Brain microvascular endothelial cell (primary cell): Measurements from ENCODE around the gene CCDC158.

Experiments used
- DNase-seq: peaks from one replicate; pipeline ENCODE4 v3.0.0-alpha.2; 2020
- H3K27ac ChIP-seq: fragments of 250-450 bp; sonication (Bioruptor Pico); 2 replicates; pipeline ENCODE4 v1.5.1; 2020; ENCODE audit warnings: mild to moderate bottlenecking, moderate library complexity
- H3K27me3 ChIP-seq: fragments of 250-450 bp; sonication (Bioruptor Pico); replicated peaks from 2 replicates; pipeline ENCODE4 v1.5.1; 2020; ENCODE audit warnings: mild to moderate bottlenecking
- H3K36me3 ChIP-seq: fragments of 250-450 bp; sonication (Bioruptor Pico); replicated peaks from 2 replicates; pipeline ENCODE4 v1.5.1; 2020; ENCODE audit warnings: mild to moderate bottlenecking
- H3K4me3 ChIP-seq: 2 replicates; pipeline ENCODE4 v1.5.1; 2011; ENCODE audit warnings: low read depth, mild to moderate bottlenecking, control low read depth, low read length, moderate library complexity
- CTCF ChIP-seq: IDR thresholded peaks from 2 replicates; pipeline ENCODE4 v1.5.1; 2011; ENCODE audit warnings: low read depth, mild to moderate bottlenecking, moderate library complexity, low read length, control low read depth, inconsistent platforms; ENCODE audit errors: missing control alignments
- in situ Hi-C: cut with HindIII; loops from 2 replicates; pipeline ENCODE4 v1.10.0; 2017; ENCODE audit warnings: low sequenced_read_pairs, low pct_ligation_motif_present

Gene CCDC158

GRCh38 chr4:76342803-76343202 lies 78.1 kb downstream of the CCDC158 start:
- Histone ChIP-seq H3K27me3 (no peaks in the 10 kb centered on the region), H3K36me3 (no peaks in the 10 kb centered on the region), H3K27ac (no peak overlapping the region), H3K4me3 (no peak overlapping the region)
- in situ Hi-C loops, result no loop called here
- TF ChIP-seq CTCF, result no peak
- no peak for DNase-seq

GRCh38 chr4:76342191-76342590 lies 78.8 kb downstream of the CCDC158 start:
- H3K36me3 ChIP-seq, result no peaks in the 10 kb centered on the region
- no peak overlapping the region for H3K4me3 ChIP-seq
- no peak for TF ChIP-seq CTCF
- no peak overlapping the region for H3K27ac ChIP-seq
- DNase-seq, result no peak
- no peaks in the 10 kb centered on the region for H3K27me3 ChIP-seq
- in situ Hi-C loops, result no loop called here

- H3K4me3 ChIP-seq, result no peak overlapping the region
- H3K27ac ChIP-seq, result no peak overlapping the region
- DNase-seq, result peak; percentile 55
- in situ Hi-C loops, result no loop called here
- TF ChIP-seq CTCF, result no peak
- no peaks in the 10 kb centered on the region for H3K27me3 ChIP-seq
- H3K36me3 ChIP-seq, result no peaks in the 10 kb centered on the region
Observed at GRCh38 chr4:76341063-76341462, 79.9 kb downstream of the CCDC158 start.

- no peak overlapping the region for H3K4me3 ChIP-seq
- in situ Hi-C loops, result no loop called here
- no peaks in the 10 kb centered on the region for H3K27me3 ChIP-seq
- no peak for TF ChIP-seq CTCF
- no peak overlapping the region for H3K27ac ChIP-seq
- no peaks in the 10 kb centered on the region for H3K36me3 ChIP-seq
- no peak for DNase-seq
Observed at GRCh38 chr4:76339364-76339763, 81.6 kb downstream of the CCDC158 start.

- in situ Hi-C loops, result no loop called here
- no peak overlapping the region for H3K27ac ChIP-seq
- TF ChIP-seq CTCF, result no peak
- DNase-seq, result no peak
- H3K27me3 ChIP-seq, result no peaks in the 10 kb centered on the region
- no peaks in the 10 kb centered on the region for H3K36me3 ChIP-seq
- H3K4me3 ChIP-seq, result no peak overlapping the region
Observed at GRCh38 chr4:76334885-76335284, 86.1 kb downstream of the CCDC158 start.

- TF ChIP-seq CTCF, result no peak
- in situ Hi-C loops, result no loop called here
- no peaks in the 10 kb centered on the region for H3K27me3 ChIP-seq
- no peak overlapping the region for H3K27ac ChIP-seq
- no peak overlapping the region for H3K4me3 ChIP-seq
- no peaks in the 10 kb centered on the region for H3K36me3 ChIP-seq
- DNase-seq, result no peak
Observed at GRCh38 chr4:76326515-76326914, 94.4 kb downstream of the CCDC158 start.
